ENCODE measurements around the gene FNDC3A. TPM values are rescaled to one million over a fixed set of nuclear protein-coding genes. Genes with fewer than 3 reads are reported as not detected.

The FNDC3A gene
- total RNA-seq, 3 donors from 2014 or later (not counting 1 experiment from before 2014, with no cell fraction given) = 38.3 to 46.0 (median 41.5) TPM

- Histone ChIP-seq H3K4me3 (ENCODE audit: low read length) (no peak overlapping the region), H3K4me1 (ENCODE audit: control insufficient read depth, insufficient read depth, low read length) (no peaks in the 10 kb centered on the region), H3K27ac (ENCODE audit: low read length) (no peak overlapping the region), H3K36me3 (ENCODE audit: control insufficient read depth, insufficient read depth, low read length) (no peaks in the 10 kb centered on the region), H3K27me3 (ENCODE audit: control insufficient read depth, insufficient read depth, low read length) (no peaks in the 10 kb centered on the region), H3K9me3 (ENCODE audit: control insufficient read depth, insufficient read depth, low read length) (no peaks in the 10 kb centered on the region)
- ATAC-seq (no peak), DNase-seq (no peak)
- Mint-ChIP-seq H3K9me3 (no peaks in the 10 kb centered on the region), H3K27ac (no peak overlapping the region), H3K4me3 (no peak overlapping the region), H3K36me3 (peaks cover under 1% of the 10 kb centered on the region), H3K27me3 (ENCODE audit: low read depth in 2 of 2) (no peaks in the 10 kb centered on the region), H3K4me1 (peaks cover 27 to 32% of the 10 kb centered on the region in 2 donors)
- TF ChIP-seq CTCF (IDR thresholded peaks at IDR 0.05) = no peak
- intact Hi-C loops (cut with micrococcal nuclease) = no loop called here
- 91% methylated on average over 5 of the region's 5 CpGs for WGBS (ENCODE audit: insufficient coverage)
These were observed 149.1 kb downstream of the FNDC3A start for GRCh38 chr13:49124693-49125304.

- Mint-ChIP-seq H3K4me1 (peaks cover 24% of the 10 kb centered on the region in 2 donors), H3K36me3 (peaks cover under 1% of the 10 kb centered on the region), H3K4me3 (no peak overlapping the region), H3K27me3 (ENCODE audit: low read depth in 2 of 2) (no peaks in the 10 kb centered on the region), H3K27ac (no peak overlapping the region), H3K9me3 (no peaks in the 10 kb centered on the region)
- Histone ChIP-seq H3K9me3 (ENCODE audit: control insufficient read depth, insufficient read depth, low read length) (no peaks in the 10 kb centered on the region), H3K4me3 (ENCODE audit: low read length) (no peak overlapping the region), H3K4me1 (ENCODE audit: control insufficient read depth, insufficient read depth, low read length) (no peaks in the 10 kb centered on the region), H3K27ac (ENCODE audit: low read length) (no peak overlapping the region), H3K27me3 (ENCODE audit: control insufficient read depth, insufficient read depth, low read length) (no peaks in the 10 kb centered on the region), H3K36me3 (ENCODE audit: control insufficient read depth, insufficient read depth, low read length) (peaks cover 2% of the 10 kb centered on the region)
- no CpG with 5 or more reads among the region's 2 CpGs for whole genome bisulfite sequencing (ENCODE audit: insufficient coverage)
- intact Hi-C loops (cut with micrococcal nuclease) = no loop called here
- ATAC-seq (peak; percentile 44 to 82 (median 73)), DNase-seq (peak in 1 of 2 donors; percentile 36)
- no peak for TF ChIP-seq CTCF (IDR thresholded peaks at IDR 0.05)
These were observed 150.3 kb downstream of the FNDC3A start for GRCh38 chr13:49125964-49126524.

GRCh38 chr13:49132479-49133002, 156.8 kb downstream of the FNDC3A start:
- H3K4me3 ChIP-seq (ENCODE audit: low read length) = no peak overlapping the region
- no peaks in the 10 kb centered on the region for H3K4me1 ChIP-seq (ENCODE audit: control insufficient read depth, insufficient read depth, low read length)
- Mint-ChIP-seq H3K27me3 (ENCODE audit: low read depth in 2 of 2) (no peaks in the 10 kb centered on the region), H3K36me3 (peaks cover 38% of the 10 kb centered on the region), H3K4me1 (peaks cover 13 to 22% of the 10 kb centered on the region in 2 donors), H3K4me3 (no peak overlapping the region), H3K9me3 (no peaks in the 10 kb centered on the region), H3K27ac (peak overlapping the region; percentile 43 to 74)
- intact Hi-C loops (cut with micrococcal nuclease) = no loop called here
- ATAC-seq (no peak), DNase-seq (no peak)
- peaks cover 51% of the 10 kb centered on the region for H3K36me3 ChIP-seq (ENCODE audit: control insufficient read depth, insufficient read depth, low read length)
- WGBS (ENCODE audit: insufficient coverage) = 86% methylated on average over 1 of the region's 1 CpG
- no peak overlapping the region for H3K27ac ChIP-seq (ENCODE audit: low read length)
- no peaks in the 10 kb centered on the region for H3K27me3 ChIP-seq (ENCODE audit: control insufficient read depth, insufficient read depth, low read length)
- TF ChIP-seq CTCF (IDR thresholded peaks at IDR 0.05) = no peak
- no peaks in the 10 kb centered on the region for H3K9me3 ChIP-seq (ENCODE audit: control insufficient read depth, insufficient read depth, low read length)

All from natural killer cell (primary cell).